Brain microvascular endothelial cell (primary cell): ENCODE results near the gene PLD5.

ENCODE experiments used
- DNase-seq: peaks from one replicate; pipeline ENCODE4 v3.0.0-alpha.2; 2020
- H3K27ac ChIP-seq: fragments of 250-450 bp; sonication (Bioruptor Pico); 2 replicates; pipeline ENCODE4 v1.5.1; 2020; ENCODE audit warnings: mild to moderate bottlenecking, moderate library complexity
- H3K27me3 ChIP-seq: fragments of 250-450 bp; sonication (Bioruptor Pico); replicated peaks from 2 replicates; pipeline ENCODE4 v1.5.1; 2020; ENCODE audit warnings: mild to moderate bottlenecking
- H3K36me3 ChIP-seq: fragments of 250-450 bp; sonication (Bioruptor Pico); replicated peaks from 2 replicates; pipeline ENCODE4 v1.5.1; 2020; ENCODE audit warnings: mild to moderate bottlenecking
- H3K4me3 ChIP-seq: 2 replicates; pipeline ENCODE4 v1.5.1; 2011; ENCODE audit warnings: low read depth, mild to moderate bottlenecking, control low read depth, low read length, moderate library complexity
- CTCF ChIP-seq: IDR thresholded peaks from 2 replicates; pipeline ENCODE4 v1.5.1; 2011; ENCODE audit warnings: low read depth, mild to moderate bottlenecking, moderate library complexity, low read length, control low read depth, inconsistent platforms; ENCODE audit errors: missing control alignments
- in situ Hi-C: cut with HindIII; loops from 2 replicates; pipeline ENCODE4 v1.10.0; 2017; ENCODE audit warnings: low sequenced_read_pairs, low pct_ligation_motif_present

Gene PLD5

GRCh38 chr1:242057745-242058115, 466.8 kb downstream of the PLD5 start:
- Histone ChIP-seq H3K4me3 (no peak overlapping the region), H3K36me3 (no peaks in the 10 kb centered on the region), H3K27ac (no peak overlapping the region), H3K27me3 (no peaks in the 10 kb centered on the region)
- TF ChIP-seq CTCF = no peak
- DNase-seq = no peak
- in situ Hi-C loops = no loop called here

- Histone ChIP-seq H3K27me3 (no peaks in the 10 kb centered on the region), H3K4me3 (no peak overlapping the region), H3K27ac (no peak overlapping the region), H3K36me3 (no peaks in the 10 kb centered on the region)
- no peak for TF ChIP-seq CTCF
- in situ Hi-C loops = no loop called here
- no peak for DNase-seq
Observed at GRCh38 chr1:242056988-242057744, 467.3 kb downstream of the PLD5 start.

GRCh38 chr1:242055749-242056320, 468.7 kb downstream of the PLD5 start:
- H3K27ac ChIP-seq = no peak overlapping the region
- TF ChIP-seq CTCF = no peak
- no peaks in the 10 kb centered on the region for H3K36me3 ChIP-seq
- H3K4me3 ChIP-seq = no peak overlapping the region
- no peak for DNase-seq
- H3K27me3 ChIP-seq = no peaks in the 10 kb centered on the region
- in situ Hi-C loops = no loop called here

- Histone ChIP-seq H3K36me3 (no peaks in the 10 kb centered on the region), H3K27me3 (no peaks in the 10 kb centered on the region), H3K27ac (no peak overlapping the region), H3K4me3 (no peak overlapping the region)
- DNase-seq = no peak
- TF ChIP-seq CTCF = no peak
- in situ Hi-C loops = no loop called here
Observed at GRCh38 chr1:242043165-242043564, 481.3 kb downstream of the PLD5 start.

- Histone ChIP-seq H3K36me3 (no peaks in the 10 kb centered on the region), H3K27ac (no peak overlapping the region), H3K4me3 (no peak overlapping the region), H3K27me3 (no peaks in the 10 kb centered on the region)
- no peak for DNase-seq
- no peak for TF ChIP-seq CTCF
- in situ Hi-C loops = no loop called here
Observed at GRCh38 chr1:242034392-242034791, 490.1 kb downstream of the PLD5 start.
